Activated CD4-positive, alpha-beta T cell treated with anti-CD3 and anti-CD28 coated beads for 4 hours (primary cell): Measurements from ENCODE around the gene CTXN3.

ENCODE experiments used
- DNase-seq, 2 donors: peaks; one replicate each; pipeline ENCODE4 v3.0.0-alpha.2; 2020

The CTXN3 gene

GRCh38 chr5:127700237-127700766, 51.4 kb downstream of the CTXN3 start:
- no peak for DNase-seq

- no peak for DNase-seq
These were observed 53.6 kb downstream of the CTXN3 start for GRCh38 chr5:127702434-127702833.

DNA sequence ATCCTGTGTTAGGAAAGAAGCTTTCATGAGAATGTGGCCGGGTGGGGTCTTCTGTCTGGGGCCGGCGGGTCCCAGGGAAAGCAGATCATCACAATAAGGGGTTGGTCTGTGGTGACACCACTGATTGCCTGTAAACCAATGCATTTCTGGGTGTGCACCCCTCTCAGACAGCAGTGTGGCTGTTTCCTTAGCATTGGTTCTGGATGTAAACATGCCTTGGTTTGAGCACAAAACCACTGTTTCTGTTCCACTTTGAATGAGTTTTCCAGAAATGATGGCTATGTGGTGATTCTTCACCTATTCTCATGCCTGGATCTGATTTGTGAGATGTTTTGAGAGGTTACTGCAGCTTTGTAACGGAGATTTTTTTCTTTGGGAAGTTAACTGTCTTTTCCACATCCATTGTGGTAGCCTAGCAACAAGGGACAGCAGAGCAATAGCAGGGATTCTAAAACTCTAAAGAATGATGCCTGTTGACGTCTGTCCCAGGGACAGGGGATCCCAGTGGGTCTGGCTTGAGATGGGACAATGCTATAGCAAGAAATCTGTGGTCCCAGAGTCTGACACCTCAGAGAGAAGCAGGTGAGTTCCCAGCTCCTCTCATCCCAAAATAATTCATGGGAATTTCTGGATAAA, 54.2 kb downstream of the CTXN3 start, which contains the start of gene CCDC192:
Gene CCDC192 (plus strand): TSS at position 466 of the 636 bp plus-strand sequence. CDS start 55 bp downstream, at position 521.
- no peak for DNase-seq

DNA sequence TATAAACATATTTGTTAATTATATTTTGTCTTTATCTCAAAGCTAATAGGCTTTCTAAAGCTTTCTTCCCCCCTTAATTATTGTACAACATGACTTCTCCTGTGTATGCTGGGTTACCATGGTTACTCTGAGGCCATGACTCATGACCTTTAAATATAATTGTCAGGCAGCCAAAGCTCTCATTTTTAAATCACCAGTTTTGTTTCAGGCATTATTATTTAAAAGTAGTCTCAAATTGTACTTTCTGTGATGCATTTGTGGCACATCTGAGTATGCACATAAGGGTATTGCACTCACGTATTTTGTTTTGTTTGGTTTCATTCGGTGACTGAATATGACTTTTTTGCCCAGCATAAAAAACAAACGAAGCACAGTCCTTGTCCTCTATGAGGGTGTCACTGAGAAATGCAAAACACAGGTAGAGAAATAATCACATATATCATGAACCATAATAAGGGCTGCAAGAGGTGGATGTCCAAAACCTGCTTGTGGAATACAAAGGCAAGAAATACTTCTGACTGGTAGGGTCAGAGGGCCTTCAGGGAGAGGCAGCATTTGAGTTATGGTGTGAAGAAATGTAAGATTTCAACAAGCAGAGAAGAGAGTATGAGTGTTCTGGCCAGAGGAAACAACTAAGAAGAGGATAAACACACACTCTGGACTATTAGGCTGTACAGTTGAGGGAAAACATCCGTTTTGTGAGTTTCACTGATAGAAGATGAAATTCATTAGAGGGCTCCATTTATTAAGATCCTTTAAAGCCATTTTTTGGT, 56.4 kb downstream of the CTXN3 start:
- no peak for DNase-seq

- DNase-seq, result no peak
These were observed 57.8 kb downstream of the CTXN3 start for GRCh38 chr5:127706691-127707090.

GRCh38 chr5:127707209-127707608, 58.3 kb downstream of the CTXN3 start:
- DNase-seq, result no peak
